Neural progenitor cell (in vitro differentiated cells): ENCODE measurements around the gene LILRB3.

Experiments used
- EZH2 ChIP-seq: fragments of 200-600 bp; sonication (generic); IDR thresholded peaks from 2 replicates; pipeline ENCODE4 v1.6.1; 2017; ENCODE audit warnings: antibody characterized with exemption, mild to moderate bottlenecking, moderate library complexity
- TF ChIP-seq, protein P1 (sequence below): fragments of 200-600 bp; sonication (generic); IDR thresholded peaks from 2 replicates; pipeline ENCODE4 v1.5.1; 2017; ENCODE audit warnings: antibody characterized with exemption, mild to moderate bottlenecking

DNA sequence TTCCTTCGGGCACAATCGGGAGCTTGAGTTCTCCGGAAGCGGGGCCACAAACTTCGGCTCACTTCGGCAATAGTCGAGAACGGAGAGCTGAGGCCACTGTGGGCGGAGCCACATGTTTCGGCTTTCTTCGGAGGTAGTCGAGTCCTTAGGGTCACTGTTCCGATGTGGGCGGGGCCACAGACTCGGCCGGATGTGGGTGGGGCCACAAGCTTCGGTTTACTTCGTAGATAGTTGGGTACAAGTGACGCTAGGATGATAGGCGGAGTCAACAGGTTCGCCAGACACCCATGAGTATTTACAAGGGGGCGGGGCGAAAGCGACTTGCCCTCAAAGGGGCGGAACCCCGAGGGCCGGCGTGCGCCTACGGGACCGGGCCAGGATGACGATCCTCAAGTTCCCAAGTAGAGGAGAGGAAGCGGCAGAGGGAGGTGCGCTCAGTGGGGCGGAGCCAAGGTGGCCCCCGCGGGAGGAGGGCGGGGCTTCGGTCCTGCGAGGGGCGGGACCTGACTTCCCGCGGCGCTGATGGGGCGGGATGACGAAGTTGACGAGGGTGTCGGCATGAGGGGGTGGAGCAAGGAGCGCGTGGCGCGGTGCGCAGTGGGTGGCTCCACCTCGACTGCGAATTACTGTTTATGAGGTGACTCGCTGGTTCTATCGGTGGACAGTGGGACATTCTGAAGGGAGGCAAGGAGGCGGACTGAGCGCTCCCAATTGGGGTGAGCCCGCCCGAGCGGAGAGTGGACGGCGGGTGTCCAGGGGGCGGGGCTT lies 32.9 kb downstream of the LILRB3 start:
- TF ChIP-seq, protein P1, sequence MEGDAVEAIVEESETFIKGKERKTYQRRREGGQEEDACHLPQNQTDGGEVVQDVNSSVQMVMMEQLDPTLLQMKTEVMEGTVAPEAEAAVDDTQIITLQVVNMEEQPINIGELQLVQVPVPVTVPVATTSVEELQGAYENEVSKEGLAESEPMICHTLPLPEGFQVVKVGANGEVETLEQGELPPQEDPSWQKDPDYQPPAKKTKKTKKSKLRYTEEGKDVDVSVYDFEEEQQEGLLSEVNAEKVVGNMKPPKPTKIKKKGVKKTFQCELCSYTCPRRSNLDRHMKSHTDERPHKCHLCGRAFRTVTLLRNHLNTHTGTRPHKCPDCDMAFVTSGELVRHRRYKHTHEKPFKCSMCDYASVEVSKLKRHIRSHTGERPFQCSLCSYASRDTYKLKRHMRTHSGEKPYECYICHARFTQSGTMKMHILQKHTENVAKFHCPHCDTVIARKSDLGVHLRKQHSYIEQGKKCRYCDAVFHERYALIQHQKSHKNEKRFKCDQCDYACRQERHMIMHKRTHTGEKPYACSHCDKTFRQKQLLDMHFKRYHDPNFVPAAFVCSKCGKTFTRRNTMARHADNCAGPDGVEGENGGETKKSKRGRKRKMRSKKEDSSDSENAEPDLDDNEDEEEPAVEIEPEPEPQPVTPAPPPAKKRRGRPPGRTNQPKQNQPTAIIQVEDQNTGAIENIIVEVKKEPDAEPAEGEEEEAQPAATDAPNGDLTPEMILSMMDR: no peak
- TF ChIP-seq EZH2: no peak
